K562 (cell line): ENCODE data around the gene ABHD14A. TPM values are rescaled to one million over a fixed set of nuclear protein-coding genes. Genes with fewer than 3 reads are reported as not detected.
A peak's percentile ranks its signal among the peaks of the same experiment; 100 is the strongest.

ENCODE experiments used
- NR2C2 ChIP-seq, 2 experiments: fragments of 200-800 bp in 1 of 2; sonication (Bioruptor generic) in 1 of 2; sonication (generic) in 1 of 2; formaldehyde crosslinking in 1 of 2; IDR thresholded peaks; 2 replicates each; pipeline versions ENCODE4 v1.6.1 to v1.8.0; 2016 to 2022; ENCODE audit warnings: mild to moderate bottlenecking in 1 of 2, missing compliant biosample characterization in 1 of 2, missing genetic modification characterization in 1 of 2, missing genetic modification reagents in 1 of 2
- REST ChIP-seq, 2 experiments: fragments of 450-650 bp; formaldehyde crosslinking in 1 of 2; IDR thresholded peaks; 2 replicates each; pipeline versions ENCODE4 v1.4.0 to v1.6.1; 2014 to 2020; ENCODE audit warnings: mild to moderate bottlenecking in 2 of 2, borderline replicate concordance in 1 of 2, low read depth in 1 of 2
- SIRT6 ChIP-seq: IDR thresholded peaks from one replicate; pipeline ENCODE4 v1.6.1; 2012; ENCODE audit warnings: low read depth, mild to moderate bottlenecking, control low read depth, inconsistent platforms, low read length, moderate library complexity
- polyA plus RNA-seq, 8 experiments: library from polyadenylated mRNA; depleted of rRNA in 4 of 8; stranded (reverse) in 5 of 8; unstranded in 3 of 8; fragments of >200 nt; fragmentation: Nextera tagmentation in 2 of 8; fragmentation: Illumina TruSeq in 1 of 8; extraction: Ambion mirVana in 2 of 8; extraction: Trizol in 1 of 8; gene quantifications; 2 replicates each; pipeline versions ENCODE4 v1.2.1 to v1.2.3, GENCODE V29; 2011 to 2014; ENCODE audit warnings: inconsistent platforms in 1 of 8, missing spikeins in 1 of 8
- total RNA-seq, 7 experiments: library from RNA; depleted of rRNA in 6 of 7; stranded (reverse); fragments of >200 nt in 6 of 7; fragmentation: Illumina TruSeq in 2 of 7; extraction: Trizol in 2 of 7; gene quantifications; 2 replicates each; pipeline versions ENCODE4 v1.2.1 to v1.2.3, GENCODE V29; 2011 to 2021; ENCODE audit warnings: low replicate concordance in 1 of 7

The ABHD14A gene
- total and polyA plus RNA-seq, 9 of the 15 experiments (the other 6 are each of a cell fraction or from before 2014, with no cell fraction given): 0.90 to 10.5 (median 8.3) TPM

- TF ChIP-seq REST (IDR thresholded peaks at IDR 0.05; ENCODE audit: borderline replicate concordance): no peak
- TF ChIP-seq REST (CRISPR knock-in tag; IDR thresholded peaks at IDR 0.05; ENCODE audit: low read depth): peak; percentile 39; the same call in 1 of the 2 replicates
- TF ChIP-seq SIRT6: no peak
- no peak for TF ChIP-seq NR2C2 (CRISPR knock-in tag; IDR thresholded peaks at IDR 0.05)
- 0 out of 2 replicates have a peak, but pooled peaks have one; percentile 24 for TF ChIP-seq NR2C2 (tag; IDR thresholded peaks at IDR 0.05)
Measured at GRCh38 chr3:52006017-52006819, 31.4 kb downstream of the ABHD14A start (continued).
